Measurements from ENCODE around the gene SLC1A1. TPM values are rescaled to one million over a fixed set of nuclear protein-coding genes. Genes with fewer than 3 reads are reported as not detected.

SLC1A1 gene
- total RNA-seq, 2 experiments from 2014 or later, result not detected

DNA sequence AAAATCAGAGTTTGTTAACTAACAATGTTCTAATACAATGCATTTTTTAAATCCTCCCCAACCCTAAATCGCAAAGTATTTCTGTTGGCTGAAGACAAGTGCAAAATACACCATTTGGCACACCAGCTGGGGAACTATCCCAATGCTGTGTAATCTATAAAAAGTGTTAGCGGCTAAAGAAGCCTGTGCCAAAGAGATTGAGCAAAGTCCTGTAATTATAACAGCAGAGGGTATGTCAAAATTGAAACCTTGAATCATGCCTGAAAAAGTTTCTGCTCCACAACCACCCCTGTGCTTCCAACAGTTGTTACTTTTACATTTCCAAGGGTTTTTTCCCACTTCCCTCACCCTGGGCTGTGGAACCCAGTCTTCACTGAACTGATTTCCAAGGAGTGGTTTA, 88.7 kb downstream of the SLC1A1 start:
- no TSS peak for BruUV-seq (replicated peaks)
- Histone ChIP-seq H3K9me2 (ENCODE audit: insufficient read depth, low read length) (no peaks in the 10 kb centered on the region), H2AFZ (ENCODE audit: low read length) (no peak overlapping the region), H3K27ac (ENCODE audit: low read depth, low read length, poor library complexity, severe bottlenecking) (no peak overlapping the region), H3K9me3 (ENCODE audit: low read length) (no peaks in the 10 kb centered on the region), H3K4me3 (ENCODE audit: low read depth, low read length, poor library complexity, severe bottlenecking) (no peak overlapping the region), H3K4me1 (ENCODE audit: insufficient read depth, low read length, poor library complexity, severe bottlenecking) (no peaks in the 10 kb centered on the region), H3K79me2 (ENCODE audit: insufficient read depth, low read depth, low read length) (no peaks in the 10 kb centered on the region), H3K36me3 (ENCODE audit: insufficient read depth, low read length) (no peaks in the 10 kb centered on the region), H4K20me1 (ENCODE audit: insufficient read depth, low read length) (no peaks in the 10 kb centered on the region), H3K4me2 (ENCODE audit: low read length) (no peak overlapping the region)
- DNase-seq (ENCODE audit: low spot score), result no peak
- TF ChIP-seq, protein P1, sequence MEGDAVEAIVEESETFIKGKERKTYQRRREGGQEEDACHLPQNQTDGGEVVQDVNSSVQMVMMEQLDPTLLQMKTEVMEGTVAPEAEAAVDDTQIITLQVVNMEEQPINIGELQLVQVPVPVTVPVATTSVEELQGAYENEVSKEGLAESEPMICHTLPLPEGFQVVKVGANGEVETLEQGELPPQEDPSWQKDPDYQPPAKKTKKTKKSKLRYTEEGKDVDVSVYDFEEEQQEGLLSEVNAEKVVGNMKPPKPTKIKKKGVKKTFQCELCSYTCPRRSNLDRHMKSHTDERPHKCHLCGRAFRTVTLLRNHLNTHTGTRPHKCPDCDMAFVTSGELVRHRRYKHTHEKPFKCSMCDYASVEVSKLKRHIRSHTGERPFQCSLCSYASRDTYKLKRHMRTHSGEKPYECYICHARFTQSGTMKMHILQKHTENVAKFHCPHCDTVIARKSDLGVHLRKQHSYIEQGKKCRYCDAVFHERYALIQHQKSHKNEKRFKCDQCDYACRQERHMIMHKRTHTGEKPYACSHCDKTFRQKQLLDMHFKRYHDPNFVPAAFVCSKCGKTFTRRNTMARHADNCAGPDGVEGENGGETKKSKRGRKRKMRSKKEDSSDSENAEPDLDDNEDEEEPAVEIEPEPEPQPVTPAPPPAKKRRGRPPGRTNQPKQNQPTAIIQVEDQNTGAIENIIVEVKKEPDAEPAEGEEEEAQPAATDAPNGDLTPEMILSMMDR (conservative IDR thresholded peaks at IDR 0.05; ENCODE audit: low read length), result no peak
- TF ChIP-seq EZH2phosphoT487 (IDR thresholded peaks at IDR 0.05; ENCODE audit: borderline replicate concordance, low read depth, low read length), result no peak
- intact Hi-C loops (cut with micrococcal nuclease; ENCODE audit: unreplicated experiment), result no loop called here
- POLR2A ChIA-PET, result interaction anchor here (0.6 kb wide), 1 partner anchor 13 kb away, joined by 3 read pairs; no protein-coding TSS in a partner anchor
- CTCF ChIA-PET (ENCODE audit: unreplicated experiment), result no interaction called here

DNA sequence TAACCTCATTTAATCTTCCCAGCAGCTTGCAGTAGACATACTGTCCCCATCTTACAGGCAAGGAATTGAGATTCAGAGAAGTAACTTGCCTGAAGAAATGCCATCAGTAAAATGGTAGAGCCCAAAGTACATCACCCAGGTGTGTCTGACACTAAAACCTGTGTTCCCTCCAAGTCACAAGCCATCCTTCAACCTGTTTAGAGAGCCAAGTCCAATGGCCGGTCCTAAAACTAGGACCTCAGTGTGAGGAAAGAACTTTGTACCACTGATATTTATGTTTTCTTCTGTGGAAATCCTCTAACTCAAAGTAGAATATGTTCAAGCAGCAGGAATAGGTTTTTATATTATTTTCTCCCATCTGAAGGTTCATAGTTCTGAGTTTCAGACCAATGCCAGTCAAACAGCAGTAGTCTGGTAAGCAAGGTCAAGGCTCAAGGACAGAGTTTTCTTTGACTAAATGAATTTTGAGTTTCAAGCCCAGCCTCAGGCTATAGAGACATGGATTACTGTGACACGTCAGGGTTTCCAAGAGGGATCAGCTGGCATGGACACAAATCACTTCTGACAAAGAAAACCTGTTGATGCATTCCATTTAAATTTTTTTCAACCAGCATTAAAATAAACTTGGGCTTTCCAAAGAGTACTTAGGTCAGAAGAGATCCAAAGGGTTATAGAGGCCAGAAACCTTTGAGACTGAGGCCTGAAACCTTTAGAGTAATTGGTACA, 90.9 kb downstream of the SLC1A1 start:
- TF ChIP-seq, protein P1 (conservative IDR thresholded peaks at IDR 0.05; ENCODE audit: low read length), result no peak
- no peak for TF ChIP-seq EZH2phosphoT487 (IDR thresholded peaks at IDR 0.05; ENCODE audit: borderline replicate concordance, low read depth, low read length)
- no peak overlapping the region for H3K4me3 ChIP-seq (ENCODE audit: low read depth, low read length, poor library complexity, severe bottlenecking)
- no peak overlapping the region for H3K27ac ChIP-seq (ENCODE audit: low read depth, low read length, poor library complexity, severe bottlenecking)
- no peak overlapping the region for H3K4me2 ChIP-seq (ENCODE audit: low read length)
- no peak for DNase-seq (ENCODE audit: low spot score)
- H3K36me3 ChIP-seq (ENCODE audit: insufficient read depth, low read length), result no peaks in the 10 kb centered on the region
- H3K4me1 ChIP-seq (ENCODE audit: insufficient read depth, low read length, poor library complexity, severe bottlenecking), result no peaks in the 10 kb centered on the region
- BruUV-seq (replicated peaks), result no TSS peak
- H3K9me3 ChIP-seq (ENCODE audit: low read length), result no peaks in the 10 kb centered on the region
- H3K9me2 ChIP-seq (ENCODE audit: insufficient read depth, low read length), result no peaks in the 10 kb centered on the region
- ChIA-PET CTCF (ENCODE audit: unreplicated experiment) (no interaction called here), POLR2A (interaction anchor here (0.6 to 1.0 kb wide), 2 partner anchors 10 to 63 kb away, joined by 3 read pairs; no protein-coding TSS in a partner anchor)
- H4K20me1 ChIP-seq (ENCODE audit: insufficient read depth, low read length), result no peaks in the 10 kb centered on the region
- H3K79me2 ChIP-seq (ENCODE audit: insufficient read depth, low read depth, low read length), result no peaks in the 10 kb centered on the region
- intact Hi-C loops (cut with micrococcal nuclease; ENCODE audit: unreplicated experiment), result no loop called here
- no peak overlapping the region for H2AFZ ChIP-seq (ENCODE audit: low read length)

DNA sequence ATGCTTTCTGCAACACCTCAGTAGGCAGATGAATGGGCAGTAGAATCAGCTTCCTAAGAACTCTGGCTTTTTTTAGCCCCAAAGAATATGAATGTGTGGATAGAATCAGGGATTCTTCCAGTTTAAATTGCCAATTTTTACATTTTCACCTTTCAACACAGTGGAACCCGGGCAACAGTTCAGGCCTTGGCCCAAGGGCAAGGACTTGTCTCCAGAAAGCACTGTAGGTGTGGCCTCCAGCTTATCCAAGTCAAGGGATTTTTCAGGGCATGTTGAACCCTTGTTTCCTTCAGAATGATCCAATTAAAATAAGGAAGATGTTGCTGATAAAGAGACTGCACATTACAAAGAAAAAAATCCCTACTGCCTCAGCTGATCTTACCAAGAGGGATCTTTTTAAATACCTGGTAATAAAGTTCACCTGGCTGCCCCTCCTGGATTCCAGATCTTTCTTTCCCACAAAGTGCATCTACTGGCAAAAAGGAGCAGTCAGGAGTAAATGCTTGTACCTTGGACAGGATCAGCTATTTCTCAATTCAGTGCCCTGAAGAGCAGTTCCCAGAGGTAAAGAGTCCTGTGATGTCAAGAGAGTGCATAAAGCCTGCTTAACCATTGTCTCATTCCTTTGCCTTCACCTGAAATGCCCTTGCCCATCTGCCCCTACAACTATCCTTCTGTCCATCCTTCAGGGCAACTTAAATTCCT, 91.7 kb downstream of the SLC1A1 start:
- TF ChIP-seq, protein P1 (conservative IDR thresholded peaks at IDR 0.05; ENCODE audit: low read length), result no peak
- no peak for TF ChIP-seq EZH2phosphoT487 (IDR thresholded peaks at IDR 0.05; ENCODE audit: borderline replicate concordance, low read depth, low read length)
- no peak overlapping the region for H3K4me2 ChIP-seq (ENCODE audit: low read length)
- BruUV-seq (replicated peaks), result no TSS peak
- H3K9me2 ChIP-seq (ENCODE audit: insufficient read depth, low read length), result no peaks in the 10 kb centered on the region
- CTCF ChIA-PET (ENCODE audit: unreplicated experiment), result no interaction called here
- intact Hi-C loops (cut with micrococcal nuclease; ENCODE audit: unreplicated experiment), result no loop called here
- POLR2A ChIA-PET, result no interaction called here
- H3K4me3 ChIP-seq (ENCODE audit: low read depth, low read length, poor library complexity, severe bottlenecking), result no peak overlapping the region
- no peak for DNase-seq (ENCODE audit: low spot score)
- no peaks in the 10 kb centered on the region for H3K4me1 ChIP-seq (ENCODE audit: insufficient read depth, low read length, poor library complexity, severe bottlenecking)
- no peak overlapping the region for H3K27ac ChIP-seq (ENCODE audit: low read depth, low read length, poor library complexity, severe bottlenecking)
- no peaks in the 10 kb centered on the region for H3K36me3 ChIP-seq (ENCODE audit: insufficient read depth, low read length)
- no peak overlapping the region for H2AFZ ChIP-seq (ENCODE audit: low read length)
- no peaks in the 10 kb centered on the region for H3K9me3 ChIP-seq (ENCODE audit: low read length)
- H4K20me1 ChIP-seq (ENCODE audit: insufficient read depth, low read length), result no peaks in the 10 kb centered on the region
- H3K79me2 ChIP-seq (ENCODE audit: insufficient read depth, low read depth, low read length), result no peaks in the 10 kb centered on the region
